NOMO-1 treated with DMSO at 0.1 percent for 48 hours (cell line): ENCODE data around the gene MAD1L1.

Source experiments
- DNase-seq: peaks from one replicate; lab custom pipeline; 2025; ENCODE audit not compliant: unreplicated experiment; lab: John Stamatoyannopoulos, UW

Gene MAD1L1

DNA sequence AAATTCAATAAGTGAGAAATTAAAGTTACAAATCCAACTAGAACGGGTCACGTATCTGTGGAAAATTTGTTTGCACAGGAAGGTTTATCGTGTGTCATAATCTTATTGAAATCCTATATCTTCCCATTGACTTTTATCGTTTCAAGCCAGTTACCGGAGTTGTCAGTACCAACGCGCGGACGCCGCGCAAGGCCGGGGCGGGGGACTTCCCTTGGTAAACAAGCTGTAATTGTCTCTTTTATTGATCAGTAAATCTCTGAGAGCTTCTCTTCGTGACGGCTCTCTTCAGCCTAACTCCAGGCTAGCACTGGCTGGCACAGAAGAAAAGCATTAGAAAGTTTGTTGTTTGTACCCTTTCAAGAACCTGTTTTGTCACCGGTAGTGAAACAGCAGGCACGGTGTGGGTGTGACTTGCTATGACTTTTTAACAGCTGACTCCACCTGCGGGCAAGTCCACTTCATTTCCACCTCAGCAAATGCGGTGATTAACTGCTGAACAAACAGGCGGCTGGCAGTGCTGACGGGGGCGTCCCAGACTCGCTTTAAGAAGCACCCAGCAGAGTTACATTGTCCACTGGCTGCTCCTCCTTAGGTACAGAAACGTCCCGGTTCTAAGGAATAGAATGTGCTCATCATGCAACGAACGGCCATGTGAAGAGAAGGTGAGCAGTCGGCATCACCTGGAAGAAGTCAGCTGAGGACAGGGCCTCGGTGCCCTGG is 215.8 kb downstream of the MAD1L1 start:
- no peak for DNase-seq

DNA sequence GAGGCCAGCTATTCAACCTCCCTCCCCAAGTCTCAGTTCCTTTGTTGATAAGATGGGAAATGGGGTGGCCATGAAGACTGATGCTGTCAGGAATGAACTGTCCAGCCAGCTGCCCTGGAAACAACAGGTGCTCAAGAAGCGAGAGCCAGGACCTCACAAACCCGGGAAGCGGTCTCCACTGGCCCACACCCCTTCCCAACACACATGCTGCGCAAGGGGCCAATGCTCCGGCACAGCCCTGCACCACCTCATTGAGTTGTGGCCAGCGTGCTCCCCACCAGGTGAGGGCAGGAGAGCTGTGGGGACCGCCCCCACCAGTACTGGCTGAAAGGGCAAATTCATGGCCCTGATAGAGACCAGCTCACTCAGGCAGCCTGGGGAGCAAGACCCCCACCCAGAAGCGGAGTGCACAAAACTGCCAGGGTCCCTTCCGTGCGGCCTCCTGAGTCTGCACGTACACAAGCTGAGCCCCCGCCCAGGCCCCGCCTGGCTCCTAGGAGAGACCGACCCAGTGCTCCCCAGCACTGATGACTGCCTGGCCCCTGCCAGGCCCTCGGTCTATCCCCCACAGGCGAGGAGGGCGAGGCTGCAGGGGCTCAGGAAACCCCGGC is 216.6 kb downstream of the MAD1L1 start:
- DNase-seq, result no peak

DNA sequence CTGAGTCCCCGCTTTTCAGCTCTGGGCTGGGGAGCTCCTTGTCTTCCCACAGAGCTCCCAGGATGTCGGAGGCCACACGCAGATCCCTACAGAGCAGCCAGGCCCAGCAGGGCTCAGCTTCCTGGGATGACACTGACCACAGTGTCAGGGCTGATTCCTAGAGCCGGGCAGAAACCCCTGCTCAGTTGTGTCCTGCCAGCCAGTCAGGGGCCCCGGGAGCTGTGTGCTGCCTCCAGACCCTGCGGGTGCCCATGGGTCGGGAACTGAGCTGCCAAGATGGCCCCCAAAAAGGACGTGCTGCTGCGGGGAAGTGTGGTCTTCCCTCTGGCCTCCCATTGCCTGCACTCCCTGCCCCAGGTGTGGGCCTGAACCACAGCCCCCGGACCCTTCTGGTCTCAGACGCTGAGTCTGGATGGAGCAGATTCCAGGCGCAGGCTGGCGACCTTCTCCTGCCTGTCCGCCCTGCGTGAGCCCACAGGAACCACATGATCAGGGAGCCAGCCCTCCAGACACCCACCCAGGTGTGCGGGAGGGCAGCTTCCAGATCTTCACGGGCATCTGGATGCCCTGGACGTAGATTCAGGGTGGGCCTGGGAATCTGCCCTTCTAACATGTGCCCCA is 217.4 kb downstream of the MAD1L1 start:
- DNase-seq, result no peak

DNA sequence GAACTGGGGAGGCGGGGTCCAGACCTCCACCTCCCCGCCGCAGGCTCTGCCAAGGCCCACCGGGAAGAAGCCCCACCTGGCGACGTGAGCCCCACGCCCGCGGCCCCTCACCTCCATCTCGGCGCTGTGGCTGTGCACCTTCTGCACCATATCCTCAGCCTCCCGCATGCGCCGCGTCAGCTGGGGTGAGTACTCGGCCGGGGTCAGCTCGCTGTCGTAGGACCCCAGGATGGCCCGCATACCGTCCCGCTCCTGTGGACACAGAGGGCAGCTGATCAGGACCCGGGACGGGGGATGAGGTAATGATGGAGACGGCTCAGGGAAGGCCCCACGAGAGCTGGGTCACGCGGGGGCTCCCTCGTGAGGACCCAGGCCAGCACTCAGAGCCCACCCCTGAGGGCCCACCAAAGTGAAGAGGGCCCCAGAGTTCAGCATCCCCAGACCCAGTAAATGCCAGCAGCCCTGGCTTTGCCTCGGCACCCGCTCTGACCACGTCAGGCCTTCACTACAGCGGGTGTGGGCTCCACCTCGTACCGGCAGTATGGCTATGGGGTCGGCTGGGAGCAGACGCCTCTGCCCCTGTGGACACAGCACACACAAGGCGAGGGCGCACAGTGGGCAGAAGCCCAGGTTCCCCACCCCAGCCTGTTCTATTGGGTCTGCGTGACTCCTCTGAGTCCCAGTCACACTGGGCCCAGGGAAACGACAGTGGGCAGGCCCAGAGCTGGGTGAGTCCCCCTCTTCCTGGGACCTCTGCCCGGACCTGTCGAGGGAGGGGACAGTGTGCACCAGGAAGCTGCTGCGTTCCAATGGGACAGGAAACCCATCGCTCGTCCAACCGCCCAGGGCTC is 218.1 kb downstream of the MAD1L1 start:
- DNase-seq, result no peak

DNA sequence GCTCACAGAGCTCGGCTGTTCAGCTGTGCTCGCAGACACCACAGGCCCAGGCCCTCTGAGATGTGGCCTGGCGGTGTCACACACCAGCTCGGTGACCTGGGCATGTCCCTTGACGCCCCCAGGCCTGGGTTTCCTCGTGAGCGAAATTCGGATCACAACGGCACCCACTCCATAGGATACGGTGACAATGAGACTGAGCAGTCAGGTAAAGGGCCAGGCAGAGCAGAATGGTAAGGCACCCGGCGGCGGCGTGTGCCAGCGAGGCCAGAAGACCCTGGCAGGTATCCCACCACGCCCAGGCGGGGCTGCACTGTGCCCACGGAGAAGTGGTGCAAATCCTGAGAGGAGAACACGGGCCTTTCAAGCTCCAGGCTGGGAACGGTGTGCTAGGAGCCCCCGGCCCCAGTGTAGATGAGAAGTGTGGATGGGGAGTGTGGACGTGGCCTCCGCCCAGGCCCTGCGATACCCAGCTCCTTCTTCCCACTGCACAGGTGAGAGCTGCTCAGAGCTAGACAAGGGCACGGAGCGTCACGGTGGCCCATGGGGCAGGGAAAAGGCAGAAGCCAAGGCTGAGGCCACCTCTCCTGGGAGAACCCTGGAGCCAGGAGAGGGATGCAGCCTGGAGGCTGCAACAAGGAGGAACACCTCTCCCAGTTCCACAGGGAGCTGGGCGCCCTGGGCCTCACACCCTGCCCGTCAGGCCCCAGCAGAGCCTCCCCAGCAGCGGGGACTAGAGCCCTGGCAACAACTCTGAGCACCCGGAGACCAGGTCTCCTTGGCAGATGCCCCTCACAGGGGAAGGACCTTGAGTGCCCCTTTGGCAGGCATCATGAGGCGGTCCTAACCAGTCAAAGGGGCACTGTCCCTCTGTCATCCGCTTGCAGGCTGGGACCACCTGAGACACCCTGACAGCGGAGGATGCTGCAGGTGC is 219.1 kb downstream of the MAD1L1 start:
- no peak for DNase-seq

DNA sequence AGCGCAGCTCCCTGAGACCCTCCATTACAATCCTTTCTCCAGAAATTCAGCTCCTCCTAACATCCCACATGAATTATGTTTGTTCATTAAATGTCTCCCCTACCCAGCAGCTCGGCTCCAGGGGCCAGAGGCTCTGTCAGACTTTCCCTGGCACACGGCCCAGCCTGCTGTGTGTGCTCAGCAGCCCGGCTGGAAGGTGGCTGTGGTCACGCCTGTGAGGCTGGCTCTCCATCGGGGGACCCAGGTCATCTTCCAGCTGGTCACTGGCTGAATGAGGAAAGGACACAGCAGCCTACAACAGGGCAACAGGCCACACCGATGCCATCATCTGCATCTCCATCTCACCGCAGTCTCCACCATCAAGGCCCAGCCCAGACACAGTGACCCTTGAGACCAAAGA is 219.8 kb downstream of the MAD1L1 start:
- no peak for DNase-seq

DNA sequence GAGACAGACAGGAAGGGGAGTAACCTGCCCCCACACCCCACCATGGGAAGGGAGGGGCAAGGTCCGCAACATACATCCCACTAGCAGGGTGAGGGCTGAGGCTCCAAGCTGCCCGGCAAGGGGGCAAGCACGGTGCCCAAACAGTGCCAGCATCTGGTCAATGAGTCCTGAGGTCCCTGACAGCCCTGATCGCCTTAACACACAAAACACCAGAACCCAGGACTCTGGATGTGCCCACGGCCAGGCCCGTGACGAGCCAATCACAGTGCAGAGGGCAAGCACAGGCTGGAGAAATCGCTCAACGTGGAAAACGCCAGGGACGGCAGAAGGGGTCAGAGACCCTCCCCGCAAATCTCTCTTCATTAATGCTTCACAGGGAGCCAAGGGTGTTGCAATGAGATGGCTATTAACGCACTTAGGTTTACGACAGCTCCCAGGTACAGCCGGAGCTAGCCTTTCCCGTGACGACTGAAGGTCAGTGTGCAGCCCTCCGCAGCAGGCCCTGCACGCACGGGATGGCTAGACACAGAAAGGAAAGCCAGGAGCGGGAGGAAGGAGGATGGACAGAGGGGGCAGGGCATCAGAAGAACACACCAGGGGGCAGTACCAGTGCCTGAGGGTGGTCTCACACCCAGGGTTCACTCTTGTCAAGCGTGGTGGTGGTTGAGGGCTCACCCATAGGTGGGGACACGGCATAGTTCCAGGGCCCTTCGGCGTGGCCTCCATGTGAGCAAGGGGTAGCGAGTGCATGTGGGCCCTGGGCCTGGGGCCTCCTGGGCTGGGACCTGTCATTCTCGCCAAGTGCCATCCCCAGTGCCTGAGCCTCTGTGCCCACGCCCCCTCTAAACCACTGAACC is 220.5 kb downstream of the MAD1L1 start:
- DNase-seq, result no peak

DNA sequence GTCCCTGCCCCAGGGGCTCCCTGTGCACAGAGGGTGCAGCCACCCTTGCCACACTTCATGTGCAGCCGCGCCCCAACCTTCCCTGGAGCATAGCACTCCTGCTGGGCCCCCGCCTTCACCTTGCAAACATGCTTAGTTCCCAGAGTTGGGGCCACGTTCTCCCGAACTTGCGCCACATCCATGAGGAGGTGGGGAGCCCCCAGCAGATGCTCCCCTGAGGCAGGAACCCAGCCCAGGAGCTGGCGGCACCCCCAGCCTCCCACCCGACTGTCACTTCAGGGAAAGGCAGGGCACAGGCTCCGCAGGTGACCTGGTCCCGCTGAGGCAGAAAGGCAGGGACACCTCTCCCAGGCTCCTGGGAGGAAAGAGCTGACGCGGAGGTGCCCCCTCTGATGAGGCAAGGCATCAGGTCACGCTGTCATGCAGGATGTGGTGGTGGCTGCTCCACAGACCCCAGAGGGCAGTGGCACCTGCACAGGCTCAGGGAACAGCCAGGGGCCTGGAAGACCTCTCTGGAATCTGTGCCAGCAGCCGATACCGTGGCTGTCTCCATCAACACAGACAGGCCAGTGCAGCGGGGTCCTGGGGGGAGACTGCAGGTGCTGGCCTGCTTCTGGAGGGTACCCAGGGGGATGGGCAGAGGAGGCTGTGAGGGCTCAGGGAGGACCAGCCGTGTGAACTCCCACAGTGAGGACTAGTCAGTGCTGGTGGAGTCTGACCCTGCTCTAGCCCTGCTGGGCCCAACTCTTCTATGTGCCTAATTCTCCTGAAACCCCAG is 221.3 kb downstream of the MAD1L1 start:
- no peak for DNase-seq

DNA sequence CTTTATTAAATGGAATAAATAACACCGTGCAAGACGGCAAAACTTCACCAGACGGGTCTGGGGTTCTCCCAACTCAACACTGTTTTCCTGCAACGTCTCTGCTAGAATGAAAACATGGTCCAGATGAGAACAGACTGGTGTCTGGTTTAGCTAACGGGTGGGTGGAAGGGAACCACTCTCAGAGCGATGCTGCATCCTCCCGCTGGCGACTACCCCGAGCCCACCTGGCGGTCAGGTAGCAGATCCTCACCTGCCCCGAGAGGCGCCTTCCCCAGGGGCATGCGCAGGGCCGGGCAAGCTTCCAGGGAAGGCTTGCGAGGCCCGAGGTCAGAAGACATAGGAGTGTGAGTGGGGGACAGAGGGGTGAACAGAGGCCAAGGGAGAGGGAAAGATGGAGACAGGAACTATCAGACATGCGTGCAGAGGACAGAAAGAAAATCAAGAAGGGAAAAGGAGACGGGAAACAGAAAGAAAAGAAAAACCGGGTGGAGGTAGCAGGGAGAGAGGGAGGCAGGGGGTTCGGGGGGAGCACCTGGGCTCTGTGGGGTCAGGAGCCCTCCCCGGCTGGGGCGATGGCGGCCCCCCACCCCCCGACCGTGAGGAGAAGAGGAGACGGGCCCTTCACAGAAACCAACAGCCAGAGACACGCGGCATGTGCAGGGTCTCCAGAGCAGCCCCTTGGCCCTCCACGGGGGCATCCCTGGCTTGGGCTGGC is 222.0 kb downstream of the MAD1L1 start:
- DNase-seq, result no peak

DNA sequence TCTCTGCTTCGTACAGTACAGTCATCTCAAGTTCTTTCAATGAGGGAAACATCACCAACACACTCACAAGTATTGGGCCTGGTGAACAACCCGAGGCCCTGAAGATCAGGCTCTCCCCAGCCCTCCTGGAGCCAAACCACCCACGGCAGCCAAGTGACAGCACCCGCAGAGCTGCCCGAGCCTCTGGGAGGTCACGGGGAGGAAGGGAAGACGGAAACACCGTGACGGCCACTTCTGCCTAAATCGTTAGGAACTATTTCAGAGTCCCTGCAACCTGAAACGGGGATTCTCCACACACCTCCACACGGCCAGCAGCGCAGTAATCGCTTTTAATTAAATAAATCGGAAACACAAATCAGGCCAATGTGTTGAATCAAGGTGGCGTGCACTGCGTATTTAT is 222.6 kb downstream of the MAD1L1 start:
- no peak for DNase-seq

DNA sequence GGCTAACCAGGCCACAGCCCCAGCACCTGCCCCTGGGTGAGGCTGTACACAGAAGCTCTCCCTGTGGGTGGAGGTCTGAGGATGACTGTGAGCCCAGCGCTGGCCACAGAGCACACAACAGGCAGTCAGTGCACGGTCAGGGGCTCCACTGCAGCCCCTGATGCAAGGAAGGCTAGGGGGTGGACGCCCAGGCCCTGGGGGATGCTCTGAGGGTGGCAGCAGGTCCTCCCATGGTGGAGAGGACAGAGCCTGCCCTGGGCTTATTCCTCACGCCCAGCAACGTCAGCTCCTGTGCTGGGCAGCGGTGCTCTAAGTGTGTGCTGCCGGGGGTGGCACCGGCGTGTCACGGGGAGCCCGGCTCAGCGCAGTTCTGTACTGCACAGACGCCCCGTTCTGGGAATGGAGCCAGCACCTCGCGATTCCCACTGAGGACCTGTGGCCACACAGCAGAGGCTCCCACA is 223.2 kb downstream of the MAD1L1 start:
- no peak for DNase-seq

DNA sequence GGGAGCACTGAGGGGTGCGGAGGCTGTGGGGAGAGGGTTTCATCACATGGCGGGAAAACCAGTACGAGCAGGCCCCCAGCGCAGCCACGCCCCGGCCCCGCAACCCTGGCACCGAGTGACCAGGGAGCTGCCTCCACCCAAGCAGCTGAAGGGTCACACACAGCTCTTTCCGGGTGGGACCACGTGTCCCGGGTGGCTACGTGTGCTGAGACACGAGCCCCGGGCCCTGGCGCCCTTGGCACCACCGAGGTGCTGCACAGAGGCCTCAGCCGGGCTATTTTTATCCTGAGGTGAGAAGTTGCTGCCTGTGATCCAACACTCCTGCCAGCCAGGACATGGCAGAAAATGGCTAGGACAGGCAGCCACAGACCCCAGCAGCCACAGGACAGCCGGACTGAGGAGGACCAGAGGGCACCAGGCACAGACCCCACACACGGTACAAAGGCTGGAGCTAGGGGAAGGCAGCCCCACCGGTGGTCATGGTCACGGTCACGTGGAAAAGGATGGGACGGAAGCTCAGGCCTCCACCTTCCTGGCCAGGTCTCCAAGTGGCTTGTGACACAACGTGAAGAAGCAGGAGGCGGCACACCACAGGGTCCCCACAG is 223.7 kb downstream of the MAD1L1 start:
- no peak for DNase-seq

DNA sequence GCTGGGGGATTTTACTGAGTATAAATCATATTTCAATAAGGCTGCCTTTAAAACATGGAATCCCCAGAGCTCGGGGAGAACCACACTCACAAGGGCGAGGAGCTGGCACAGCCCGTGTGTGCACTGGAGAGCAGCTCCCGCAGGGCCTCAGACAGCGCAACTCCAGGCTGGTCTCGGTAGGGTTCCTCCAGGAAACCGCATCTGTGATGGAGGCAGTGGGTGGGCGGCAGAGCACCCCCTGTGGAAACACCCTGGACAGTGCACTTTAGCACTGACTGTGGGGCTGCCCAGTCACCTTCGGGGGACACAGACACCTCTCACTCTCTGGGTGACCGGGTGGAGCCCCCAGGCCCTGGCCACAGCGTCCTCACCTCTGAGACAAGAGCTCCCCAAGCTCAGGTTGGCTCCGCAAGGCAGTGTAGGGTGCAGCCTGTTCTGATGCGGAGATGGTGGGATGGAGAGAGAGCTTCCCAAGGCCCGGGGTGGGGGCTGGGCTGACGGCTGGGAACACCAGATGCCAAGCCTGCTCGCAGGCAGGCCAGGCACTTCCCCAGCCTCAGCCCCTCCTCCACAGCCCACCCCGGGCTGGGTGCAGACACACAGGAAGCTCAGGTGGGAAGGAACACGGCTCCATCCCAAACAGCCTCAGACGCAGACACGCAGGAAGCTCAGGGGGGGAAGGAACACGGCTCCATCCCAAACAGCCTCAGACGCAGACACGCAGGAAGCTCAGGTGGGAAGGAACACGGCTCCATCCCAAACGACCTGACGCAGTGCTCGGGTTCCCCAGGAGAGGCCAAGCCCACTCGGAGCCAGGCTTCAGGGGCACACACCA is 224.4 kb downstream of the MAD1L1 start:
- no peak for DNase-seq

DNA sequence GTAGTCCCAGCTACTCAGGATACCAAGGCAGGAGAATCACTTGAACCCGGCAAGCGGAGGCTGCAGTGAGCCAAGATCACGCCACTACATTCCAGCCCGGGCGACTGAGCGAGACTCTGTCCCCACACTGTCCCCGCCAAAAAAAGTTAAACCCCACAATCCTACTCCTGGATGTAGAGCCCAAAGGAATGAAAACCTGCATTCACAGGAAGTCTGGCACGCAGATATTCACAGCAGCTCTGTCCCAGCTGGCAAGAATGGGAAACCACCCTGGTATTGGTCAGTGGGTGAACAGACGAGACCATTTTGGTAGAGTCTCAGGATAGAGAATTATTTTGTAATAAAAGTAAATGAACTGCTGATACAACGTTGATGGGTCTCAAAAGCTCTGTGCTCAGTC is 225.2 kb downstream of the MAD1L1 start:
- DNase-seq, result no peak

DNA sequence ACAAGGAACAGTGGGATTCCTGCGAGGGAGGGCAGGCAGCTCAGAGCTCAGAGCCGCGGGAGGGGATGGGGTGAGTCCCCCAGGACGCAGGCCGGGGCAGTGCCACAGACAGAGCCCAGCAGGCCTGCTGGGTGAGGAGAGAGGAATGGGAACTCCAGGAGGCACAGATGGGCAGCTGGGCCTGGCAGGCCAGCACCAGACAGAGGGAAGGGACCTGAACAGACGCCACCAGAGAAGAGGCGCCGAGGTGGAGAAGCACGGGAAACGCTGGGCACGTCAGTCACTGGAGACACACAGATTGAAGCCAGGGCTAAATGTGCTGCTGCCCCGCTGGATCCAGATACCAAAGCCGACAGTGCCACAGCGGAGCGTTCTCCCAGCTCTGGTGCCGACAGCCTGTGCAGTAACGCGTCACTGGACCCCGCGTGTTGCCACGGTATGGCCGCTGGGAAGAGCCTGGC is 225.8 kb downstream of the MAD1L1 start:
- no peak for DNase-seq

DNA sequence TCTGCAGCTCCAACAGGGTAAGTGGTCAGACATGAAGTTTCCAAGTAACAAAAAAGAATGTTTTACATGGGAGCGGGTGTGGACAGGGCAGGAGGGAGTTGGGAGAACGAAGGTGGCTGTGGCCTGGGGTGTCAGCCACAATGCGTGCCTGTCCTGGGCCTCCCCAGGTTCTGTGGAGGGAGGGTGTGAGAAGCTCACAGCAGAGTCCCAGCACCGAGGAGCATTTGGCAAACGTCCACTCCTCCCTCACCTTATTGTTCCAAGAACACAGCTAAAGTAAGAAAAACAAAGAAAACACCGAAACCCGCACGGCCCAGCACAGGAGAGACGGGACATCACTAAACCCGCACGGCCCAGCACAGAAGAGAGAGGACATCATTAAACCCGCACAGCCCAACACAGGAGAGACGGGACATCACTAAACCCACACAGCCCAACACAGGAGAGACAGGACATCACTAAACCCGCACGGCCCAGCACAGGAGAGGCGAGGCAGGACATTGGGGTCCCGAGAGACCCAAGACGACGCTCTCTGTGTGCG is 226.4 kb downstream of the MAD1L1 start:
- no peak for DNase-seq
